ENCODE results near the gene IL31RA. TPM values are rescaled to one million over a fixed set of nuclear protein-coding genes. Genes with fewer than 3 reads are reported as not detected.

IL31RA gene
- total RNA-seq, 1 experiment from 2014 or later: 6.9 TPM

Small RNA genes lying within 50 kb of the gene (small RNA-seq; reads per million reads assigned to genes)
- not detected for gene AC016596.1

Other genes starting within 250 kb of the IL31RA start
- 17.7 and 23.8 TPM in 2 replicates for gene SLC38A9, start 139.0 kb upstream of the IL31RA start, total RNA-seq (2014; rRNA removed; shearing (Covaris generic))
- 0.24 TPM in 1 of 2 replicates, not detected in the other for gene DDX4, start 113.3 kb upstream of the IL31RA start, total RNA-seq (2014; rRNA removed; shearing (Covaris generic))
- gene IL6ST, start 143.6 kb downstream of the IL31RA start, total RNA-seq (2014; rRNA removed; shearing (Covaris generic)): 65.5 and 65.6 TPM in 2 replicates